Measurements from ENCODE around the gene CLEC2D.
A peak's percentile ranks its signal among the peaks of the same experiment; 100 is the strongest.

Gene CLEC2D

GRCh38 chr12:9646794-9647781 lies 22.4 kb upstream of the CLEC2D start:
- no peak for TF ChIP-seq CTCF (IDR thresholded peaks at IDR 0.05; ENCODE audit: borderline replicate concordance, control extremely low read depth, extremely low read depth, insufficient read depth, missing control alignments)
- no peak for DNase-seq (ENCODE audit: low spot score)
- in situ Hi-C loops (cut with MboI; ENCODE audit: low sequenced_read_pairs, unreplicated experiment): loop anchor here (25.0 kb wide), 1 partner anchor 310 kb away; no protein-coding TSS in a partner anchor

GRCh38 chr12:9647825-9648700 lies 21.4 kb upstream of the CLEC2D start:
- in situ Hi-C loops (cut with MboI; ENCODE audit: low sequenced_read_pairs, unreplicated experiment): loop anchor here (25.0 kb wide), 1 partner anchor 311 kb away; no protein-coding TSS in a partner anchor
- DNase-seq (ENCODE audit: low spot score): peak; percentile 90
- TF ChIP-seq CTCF (IDR thresholded peaks at IDR 0.05; ENCODE audit: borderline replicate concordance, control extremely low read depth, extremely low read depth, insufficient read depth, missing control alignments): no peak

GRCh38 chr12:9648701-9649531 lies 20.6 kb upstream of the CLEC2D start:
- no peak for TF ChIP-seq CTCF (IDR thresholded peaks at IDR 0.05; ENCODE audit: borderline replicate concordance, control extremely low read depth, extremely low read depth, insufficient read depth, missing control alignments)
- in situ Hi-C loops (cut with MboI; ENCODE audit: low sequenced_read_pairs, unreplicated experiment): loop anchor here (25.0 kb wide), 1 partner anchor 312 kb away; no protein-coding TSS in a partner anchor
- no peak for DNase-seq (ENCODE audit: low spot score)

- DNase-seq (ENCODE audit: low spot score): no peak
- TF ChIP-seq CTCF (IDR thresholded peaks at IDR 0.05; ENCODE audit: borderline replicate concordance, control extremely low read depth, extremely low read depth, insufficient read depth, missing control alignments): no peak
- in situ Hi-C loops (cut with MboI; ENCODE audit: low sequenced_read_pairs, unreplicated experiment): loop anchor here (25.0 kb wide), 1 partner anchor 312 kb away; no protein-coding TSS in a partner anchor
Measured at GRCh38 chr12:9649532-9649940, 20.0 kb upstream of the CLEC2D start.

GRCh38 chr12:9650151-9650576 lies 19.3 kb upstream of the CLEC2D start:
- in situ Hi-C loops (cut with MboI; ENCODE audit: low sequenced_read_pairs, unreplicated experiment): no loop called here
- no peak for DNase-seq (ENCODE audit: low spot score)
- TF ChIP-seq CTCF (IDR thresholded peaks at IDR 0.05; ENCODE audit: borderline replicate concordance, control extremely low read depth, extremely low read depth, insufficient read depth, missing control alignments): no peak

All from GM13976 (cell line).